ENCODE results near the gene PTPRH. TPM values are rescaled to one million over a fixed set of nuclear protein-coding genes. Genes with fewer than 3 reads are reported as not detected.

Gene PTPRH
- total and polyA plus RNA-seq, 9 of the 15 experiments (the other 6 are each of a cell fraction or from before 2014, with no cell fraction given), result 0.87 to 34.3 (median 22.7) TPM

DNA sequence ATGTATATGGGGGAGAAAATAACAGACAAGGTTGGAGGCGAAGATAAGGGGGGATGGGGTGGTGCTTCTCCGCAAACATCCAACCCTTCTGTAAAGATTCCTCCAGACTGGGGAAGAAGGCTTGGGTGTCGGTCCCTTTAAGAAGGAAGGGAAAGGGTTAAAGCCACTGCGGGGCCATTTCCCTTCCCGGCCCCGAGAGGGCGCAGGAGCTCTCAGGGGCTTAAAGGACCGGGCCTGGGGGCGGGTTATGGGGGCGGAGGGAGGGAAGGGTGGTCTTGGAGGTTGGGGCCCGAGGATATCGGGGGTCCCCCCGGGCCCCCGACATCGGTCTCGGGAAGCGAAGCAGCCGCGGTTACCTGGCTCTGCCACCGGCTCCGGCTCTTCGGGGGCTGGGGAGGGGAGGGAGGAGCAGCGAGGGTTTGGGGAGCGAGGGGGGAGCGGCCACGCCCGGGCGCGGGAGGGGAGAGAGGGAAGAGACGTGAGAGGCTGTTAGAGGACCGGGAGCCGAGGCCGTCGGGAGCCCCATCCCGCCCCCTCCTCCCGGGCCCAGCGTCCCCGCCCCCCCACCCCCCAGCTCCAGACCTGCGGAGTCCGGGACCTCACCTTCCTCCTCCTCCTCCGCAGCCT lies 63.1 kb downstream of the PTPRH start (continued):
- no peak for TF ChIP-seq ZBTB26 (CRISPR knock-in tag; IDR thresholded peaks at IDR 0.05)
- no peak for TF ChIP-seq ETV5 (CRISPR knock-in tag; IDR thresholded peaks at IDR 0.05; ENCODE audit: low read depth)
- peak; percentile 81 for TF ChIP-seq NBN (IDR thresholded peaks at IDR 0.05; ENCODE audit: low read depth)
- peak; percentile 72 to 75; a peak in 2 of 4 replicates for TF ChIP-seq ARNT (IDR thresholded peaks at IDR 0.05)
- TF ChIP-seq RNF2 (IDR thresholded peaks at IDR 0.05), result 0 out of 2 replicates have a peak, but pooled peaks have one; percentile 33
- TF ChIP-seq HDAC2 (IDR thresholded peaks at IDR 0.05), result peak; percentile 71; the same call in 1 of the 2 replicates
- TF ChIP-seq LEF1 (IDR thresholded peaks at IDR 0.05), result peak; percentile 59; the same call in 1 of the 2 replicates
- TF ChIP-seq, protein P1, sequence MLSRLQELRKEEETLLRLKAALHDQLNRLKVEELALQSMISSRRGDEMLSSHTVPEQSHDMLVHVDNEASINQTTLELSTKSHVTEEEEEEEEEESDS (CRISPR knock-in tag; IDR thresholded peaks at IDR 0.05), result no peak
- TF ChIP-seq EP400 (IDR thresholded peaks at IDR 0.05), result peak; percentile 57; the same call in 1 of the 2 replicates
- TF ChIP-seq TAL1 (IDR thresholded peaks at IDR 0.05), result peak; percentile 36; the same call in 1 of the 2 replicates
- TF ChIP-seq TSHZ1 (CRISPR knock-in tag; IDR thresholded peaks at IDR 0.05), result no peak
- 0 out of 2 replicates have a peak, but pooled peaks have one; percentile 29 for TF ChIP-seq SOX6 (IDR thresholded peaks at IDR 0.05)
- peak in 1 of 2 experiments; percentile 11; a peak in 1 of 4 replicates for TF ChIP-seq TRIM24 (IDR thresholded peaks at IDR 0.05)
- TF ChIP-seq TCFL5 (CRISPR knock-in tag; conservative IDR thresholded peaks at IDR 0.05), result no peak
- peak; percentile 90 for TF ChIP-seq NEUROD1 (IDR thresholded peaks at IDR 0.05; ENCODE audit: borderline replicate concordance, low read depth, low read length, partially characterized antibody)
- TF ChIP-seq ATF2 (CRISPR knock-in tag; IDR thresholded peaks at IDR 0.05), result no peak
- TF ChIP-seq CC2D1A (IDR thresholded peaks at IDR 0.05), result 0 out of 2 replicates have a peak, but pooled peaks have one; percentile 56
- TF ChIP-seq, protein P2, sequence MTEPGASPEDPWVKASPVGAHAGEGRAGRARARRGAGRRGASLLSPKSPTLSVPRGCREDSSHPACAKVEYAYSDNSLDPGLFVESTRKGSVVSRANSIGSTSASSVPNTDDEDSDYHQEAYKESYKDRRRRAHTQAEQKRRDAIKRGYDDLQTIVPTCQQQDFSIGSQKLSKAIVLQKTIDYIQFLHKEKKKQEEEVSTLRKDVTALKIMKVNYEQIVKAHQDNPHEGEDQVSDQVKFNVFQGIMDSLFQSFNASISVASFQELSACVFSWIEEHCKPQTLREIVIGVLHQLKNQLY (CRISPR knock-in tag; conservative IDR thresholded peaks at IDR 0.05), result no peak
- TF ChIP-seq ZNF764 (CRISPR knock-in tag; IDR thresholded peaks at IDR 0.05; ENCODE audit: low read depth), result no peak
- TF ChIP-seq, protein P3, sequence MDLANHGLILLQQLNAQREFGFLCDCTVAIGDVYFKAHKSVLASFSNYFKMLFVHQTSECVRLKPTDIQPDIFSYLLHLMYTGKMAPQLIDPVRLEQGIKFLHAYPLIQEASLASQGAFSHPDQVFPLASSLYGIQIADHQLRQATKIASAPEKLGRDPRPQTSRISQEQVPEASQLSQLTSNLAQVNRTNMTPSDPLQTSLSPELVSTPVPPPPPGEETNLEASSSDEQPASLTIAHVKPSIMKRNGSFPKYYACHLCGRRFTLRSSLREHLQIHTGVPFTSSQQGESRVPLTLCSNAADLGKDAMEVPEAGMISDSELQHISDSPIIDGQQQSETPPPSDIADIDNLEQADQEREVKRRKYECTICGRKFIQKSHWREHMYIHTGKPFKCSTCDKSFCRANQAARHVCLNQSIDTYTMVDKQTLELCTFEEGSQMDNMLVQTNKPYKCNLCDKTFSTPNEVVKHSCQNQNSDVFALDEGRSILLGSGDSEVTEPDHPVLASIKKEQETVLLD (IDR thresholded peaks at IDR 0.05), result peak; percentile 69
- peak; percentile 22; the same call in 1 of the 2 replicates for TF ChIP-seq BHLHE40 (IDR thresholded peaks at IDR 0.05; ENCODE audit: low read length)

Data from K562 (cell line).